ENCODE data around the gene LORICRIN. TPM values are rescaled to one million over a fixed set of nuclear protein-coding genes. Genes with fewer than 3 reads are reported as not detected.

Gene LORICRIN
- total RNA-seq, 1 experiment from 2014 or later: not detected

- Histone ChIP-seq H3K79me2 (ENCODE audit: low read depth) (no peaks in the 10 kb centered on the region), H2AFZ (no peak overlapping the region), H3K4me3 (no peak overlapping the region), H3K9me3 (ENCODE audit: insufficient read depth, low read depth) (no peaks in the 10 kb centered on the region), H3K27ac (no peak overlapping the region), H4K20me1 (ENCODE audit: insufficient read depth) (no peaks in the 10 kb centered on the region), H3K27me3 (ENCODE audit: insufficient read depth, low read depth) (peaks cover 19% of the 10 kb centered on the region), H3K4me2 (no peak overlapping the region), H3K9me2 (ENCODE audit: insufficient read depth) (no peaks in the 10 kb centered on the region), H3F3A (ENCODE audit: insufficient read depth, low read depth) (no peaks in the 10 kb centered on the region), H3K36me3 (ENCODE audit: low read depth) (no peaks in the 10 kb centered on the region), H3K4me1 (replicated peaks; ENCODE audit: insufficient read depth) (no peaks in the 10 kb centered on the region)
- BruUV-seq (replicated peaks): no TSS peak
- TF ChIP-seq, protein P1, sequence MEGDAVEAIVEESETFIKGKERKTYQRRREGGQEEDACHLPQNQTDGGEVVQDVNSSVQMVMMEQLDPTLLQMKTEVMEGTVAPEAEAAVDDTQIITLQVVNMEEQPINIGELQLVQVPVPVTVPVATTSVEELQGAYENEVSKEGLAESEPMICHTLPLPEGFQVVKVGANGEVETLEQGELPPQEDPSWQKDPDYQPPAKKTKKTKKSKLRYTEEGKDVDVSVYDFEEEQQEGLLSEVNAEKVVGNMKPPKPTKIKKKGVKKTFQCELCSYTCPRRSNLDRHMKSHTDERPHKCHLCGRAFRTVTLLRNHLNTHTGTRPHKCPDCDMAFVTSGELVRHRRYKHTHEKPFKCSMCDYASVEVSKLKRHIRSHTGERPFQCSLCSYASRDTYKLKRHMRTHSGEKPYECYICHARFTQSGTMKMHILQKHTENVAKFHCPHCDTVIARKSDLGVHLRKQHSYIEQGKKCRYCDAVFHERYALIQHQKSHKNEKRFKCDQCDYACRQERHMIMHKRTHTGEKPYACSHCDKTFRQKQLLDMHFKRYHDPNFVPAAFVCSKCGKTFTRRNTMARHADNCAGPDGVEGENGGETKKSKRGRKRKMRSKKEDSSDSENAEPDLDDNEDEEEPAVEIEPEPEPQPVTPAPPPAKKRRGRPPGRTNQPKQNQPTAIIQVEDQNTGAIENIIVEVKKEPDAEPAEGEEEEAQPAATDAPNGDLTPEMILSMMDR (conservative IDR thresholded peaks at IDR 0.05): no peak
- no peak for TF ChIP-seq EZH2 (IDR thresholded peaks at IDR 0.05; ENCODE audit: low read depth)
- intact Hi-C loops (cut with micrococcal nuclease; ENCODE audit: unreplicated experiment): no loop called here
- ChIA-PET CTCF (no interaction called here), POLR2A (ENCODE audit: unreplicated experiment) (no interaction called here)
- DNase-seq: no peak
Measured at GRCh38 chr1:153251562-153251961, 7.9 kb upstream of the LORICRIN start.

DNA sequence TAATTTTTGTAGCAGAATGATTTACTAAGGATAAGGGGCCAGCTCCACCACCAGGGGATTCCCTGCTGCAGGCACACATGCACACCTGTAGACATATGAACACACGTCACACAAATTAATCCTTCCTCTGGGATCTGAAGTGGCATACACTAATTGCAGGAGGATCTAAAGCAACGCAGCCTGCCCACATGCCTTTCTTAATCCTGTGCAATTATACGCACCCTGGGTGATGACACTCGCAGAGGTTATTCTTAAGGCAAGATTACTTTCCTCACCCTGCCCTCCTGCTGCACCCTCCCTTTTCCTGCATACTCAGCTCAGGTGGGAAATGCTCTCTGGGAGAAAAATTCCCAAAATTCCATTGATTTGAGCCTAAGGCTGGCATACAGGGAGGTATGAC is 7.5 kb upstream of the LORICRIN start:
- no peak for DNase-seq
- no peaks in the 10 kb centered on the region for H3F3A ChIP-seq (ENCODE audit: insufficient read depth, low read depth)
- peaks cover 17% of the 10 kb centered on the region for H3K27me3 ChIP-seq (ENCODE audit: insufficient read depth, low read depth)
- no peaks in the 10 kb centered on the region for H3K36me3 ChIP-seq (ENCODE audit: low read depth)
- no peaks in the 10 kb centered on the region for H3K9me2 ChIP-seq (ENCODE audit: insufficient read depth)
- H3K27ac ChIP-seq: no peak overlapping the region
- intact Hi-C loops (cut with micrococcal nuclease; ENCODE audit: unreplicated experiment): no loop called here
- no TSS peak for BruUV-seq (replicated peaks)
- no peaks in the 10 kb centered on the region for H4K20me1 ChIP-seq (ENCODE audit: insufficient read depth)
- H3K4me3 ChIP-seq: no peak overlapping the region
- H3K79me2 ChIP-seq (ENCODE audit: low read depth): no peaks in the 10 kb centered on the region
- ChIA-PET CTCF (no interaction called here), POLR2A (ENCODE audit: unreplicated experiment) (no interaction called here)
- no peaks in the 10 kb centered on the region for H3K4me1 ChIP-seq (replicated peaks; ENCODE audit: insufficient read depth)
- TF ChIP-seq, protein P1 (conservative IDR thresholded peaks at IDR 0.05): no peak
- no peak for TF ChIP-seq EZH2 (IDR thresholded peaks at IDR 0.05; ENCODE audit: low read depth)
- H2AFZ ChIP-seq: no peak overlapping the region
- no peak overlapping the region for H3K4me2 ChIP-seq
- H3K9me3 ChIP-seq (ENCODE audit: insufficient read depth, low read depth): no peaks in the 10 kb centered on the region

GRCh38 chr1:153253076-153253475 is 6.4 kb upstream of the LORICRIN start:
- Histone ChIP-seq H3K27ac (no peak overlapping the region), H3K79me2 (ENCODE audit: low read depth) (no peaks in the 10 kb centered on the region), H3K9me2 (ENCODE audit: insufficient read depth) (no peaks in the 10 kb centered on the region), H3K9me3 (ENCODE audit: insufficient read depth, low read depth) (no peaks in the 10 kb centered on the region), H2AFZ (no peak overlapping the region), H3K4me1 (replicated peaks; ENCODE audit: insufficient read depth) (no peaks in the 10 kb centered on the region), H3K36me3 (ENCODE audit: low read depth) (no peaks in the 10 kb centered on the region), H3K4me3 (no peak overlapping the region), H4K20me1 (ENCODE audit: insufficient read depth) (no peaks in the 10 kb centered on the region), H3K27me3 (ENCODE audit: insufficient read depth, low read depth) (peaks cover 9% of the 10 kb centered on the region), H3F3A (ENCODE audit: insufficient read depth, low read depth) (no peaks in the 10 kb centered on the region), H3K4me2 (no peak overlapping the region)
- intact Hi-C loops (cut with micrococcal nuclease; ENCODE audit: unreplicated experiment): no loop called here
- DNase-seq: no peak
- no TSS peak for BruUV-seq (replicated peaks)
- CTCF ChIA-PET: no interaction called here
- POLR2A ChIA-PET (ENCODE audit: unreplicated experiment): no interaction called here
- TF ChIP-seq, protein P1 (conservative IDR thresholded peaks at IDR 0.05): no peak
- TF ChIP-seq EZH2 (IDR thresholded peaks at IDR 0.05; ENCODE audit: low read depth): no peak
